ENCODE data around the gene ATP9A. TPM values are rescaled to one million over a fixed set of nuclear protein-coding genes. Genes with fewer than 3 reads are reported as not detected.

ATP9A gene
- total and polyA plus RNA-seq, 2 of the 8 experiments (the other 6 are each of a cell fraction or from before 2014, with no cell fraction given): 5.0 to 6.4 TPM

GRCh38 chr20:51610111-51610510, 158.1 kb downstream of the ATP9A start:
- Histone ChIP-seq H4K91ac (replicated peaks; ENCODE audit: insufficient read length, low read length) (no peak overlapping the region), H3K27me3 (replicated peaks in 1 of 4; ENCODE audit: control insufficient read depth in 3 of 4, extremely low read depth in 1 of 4, insufficient read depth in 3 of 4, low read length in 3 of 4) (no peaks in the 10 kb centered on the region), H2BK5ac (ENCODE audit: low read depth, low read length) (no peak overlapping the region), H3K4me3 (ENCODE audit: extremely low read depth in 1 of 4, insufficient read depth in 2 of 4, low read depth in 3 of 4, low read length in 4 of 4) (no peak overlapping the region), H3K4ac (replicated peaks; ENCODE audit: insufficient read length, low read depth, low read length) (no peak overlapping the region), H2BK12ac (ENCODE audit: low read depth, low read length) (no peak overlapping the region), H4K8ac (ENCODE audit: extremely low read depth, insufficient read depth, low read length) (no peak overlapping the region), H3K23me2 (ENCODE audit: low read depth, low read length) (no peaks in the 10 kb centered on the region; the same call in 1 of the 2 replicates), H4K5ac (ENCODE audit: insufficient read length, low read depth, low read length) (no peak overlapping the region), H4K20me1 (replicated peaks in 1 of 2; ENCODE audit: control insufficient read depth in 1 of 2, insufficient read depth in 2 of 2, low read length in 2 of 2) (no peaks in the 10 kb centered on the region), H3K56ac (replicated peaks; ENCODE audit: insufficient read length, low read depth, low read length) (no peak overlapping the region), H2BK15ac (ENCODE audit: low read length) (no peak overlapping the region), H2BK20ac (ENCODE audit: low read length) (no peak overlapping the region), H3K23ac (ENCODE audit: insufficient read length) (no peak overlapping the region), H3K9ac (replicated peaks in 1 of 4; ENCODE audit: extremely low read depth in 1 of 4, low read depth in 3 of 4, low read length in 3 of 4) (no peak overlapping the region), H3K4me2 (ENCODE audit: insufficient read depth in 1 of 2, low read depth in 2 of 2, low read length in 2 of 2) (no peak overlapping the region), H3K9me3 (ENCODE audit: insufficient read depth in 2 of 2, low read depth in 1 of 2, low read length in 1 of 2) (no peaks in the 10 kb centered on the region), H2AK5ac (ENCODE audit: low read depth, low read length) (no peak overlapping the region), H3K14ac (ENCODE audit: insufficient read length) (no peak overlapping the region), H3K27ac (ENCODE audit: low read depth, low read length) (no peak overlapping the region), H2BK120ac (replicated peaks; ENCODE audit: low read depth, low read length) (no peak overlapping the region), H3K4me1 (replicated peaks in 1 of 4; ENCODE audit: control insufficient read depth in 3 of 4, insufficient read depth in 4 of 4, low read length in 3 of 4) (no peaks in the 10 kb centered on the region), H2AFZ (ENCODE audit: low read length) (no peak overlapping the region), H3K18ac (ENCODE audit: extremely low read depth, low read length) (no peak overlapping the region), H3K36me3 (ENCODE audit: control insufficient read depth in 2 of 4, insufficient read depth in 4 of 4, low read length in 3 of 4) (no peaks in the 10 kb centered on the region), H3K79me1 (ENCODE audit: low read depth, low read length) (no peaks in the 10 kb centered on the region), H3K79me2 (ENCODE audit: control insufficient read depth in 1 of 2, insufficient read depth in 2 of 2, low read length in 2 of 2) (no peaks in the 10 kb centered on the region)
- no peak for TF ChIP-seq BACH1 (IDR thresholded peaks at IDR 0.05; ENCODE audit: low read length)
- TF ChIP-seq KDM1A (IDR thresholded peaks at IDR 0.05; ENCODE audit: borderline replicate concordance, low read length): no peak
- no peak for TF ChIP-seq CBX5 (IDR thresholded peaks at IDR 0.05; ENCODE audit: low read depth, low read length)
- no peak for FAIRE-seq
- no peak for DNase-seq (ENCODE audit: low read depth in 1 of 2, low spot score in 2 of 2)
- CTCF ChIA-PET (ENCODE audit: partially characterized antibody): interaction anchor here (0.9 to 3.4 kb wide), 6 partner anchors 12 to 239 kb away, joined by 3 to 9 read pairs (median 4); partner anchors contain the start of gene NFATC2
- 87% methylated on average over 8 of the region's 8 CpGs; no CpG with 5 or more reads in 1 of the 2 experiments for WGBS, 2 experiments (ENCODE audit: extremely low coverage in 1 of 2, insufficient coverage in 1 of 2, insufficient read length in 1 of 2, insufficient replicate concordance in 2 of 2, low coverage in 1 of 2, low lambda C conversion rate in 2 of 2, missing lambda C conversion rate in 1 of 2)
- POLR2A ChIA-PET (ENCODE audit: partially characterized antibody): interaction anchor here (1.5 kb wide), 1 partner anchor 14 kb away, joined by 4 read pairs; no protein-coding TSS in a partner anchor

Measured in H1 (cell line).